ENCODE measurements around the gene RPRD1B.
A peak's percentile ranks its signal among the peaks of the same experiment; 100 is the strongest.

RPRD1B gene, protein sequence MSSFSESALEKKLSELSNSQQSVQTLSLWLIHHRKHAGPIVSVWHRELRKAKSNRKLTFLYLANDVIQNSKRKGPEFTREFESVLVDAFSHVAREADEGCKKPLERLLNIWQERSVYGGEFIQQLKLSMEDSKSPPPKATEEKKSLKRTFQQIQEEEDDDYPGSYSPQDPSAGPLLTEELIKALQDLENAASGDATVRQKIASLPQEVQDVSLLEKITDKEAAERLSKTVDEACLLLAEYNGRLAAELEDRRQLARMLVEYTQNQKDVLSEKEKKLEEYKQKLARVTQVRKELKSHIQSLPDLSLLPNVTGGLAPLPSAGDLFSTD

DNA sequence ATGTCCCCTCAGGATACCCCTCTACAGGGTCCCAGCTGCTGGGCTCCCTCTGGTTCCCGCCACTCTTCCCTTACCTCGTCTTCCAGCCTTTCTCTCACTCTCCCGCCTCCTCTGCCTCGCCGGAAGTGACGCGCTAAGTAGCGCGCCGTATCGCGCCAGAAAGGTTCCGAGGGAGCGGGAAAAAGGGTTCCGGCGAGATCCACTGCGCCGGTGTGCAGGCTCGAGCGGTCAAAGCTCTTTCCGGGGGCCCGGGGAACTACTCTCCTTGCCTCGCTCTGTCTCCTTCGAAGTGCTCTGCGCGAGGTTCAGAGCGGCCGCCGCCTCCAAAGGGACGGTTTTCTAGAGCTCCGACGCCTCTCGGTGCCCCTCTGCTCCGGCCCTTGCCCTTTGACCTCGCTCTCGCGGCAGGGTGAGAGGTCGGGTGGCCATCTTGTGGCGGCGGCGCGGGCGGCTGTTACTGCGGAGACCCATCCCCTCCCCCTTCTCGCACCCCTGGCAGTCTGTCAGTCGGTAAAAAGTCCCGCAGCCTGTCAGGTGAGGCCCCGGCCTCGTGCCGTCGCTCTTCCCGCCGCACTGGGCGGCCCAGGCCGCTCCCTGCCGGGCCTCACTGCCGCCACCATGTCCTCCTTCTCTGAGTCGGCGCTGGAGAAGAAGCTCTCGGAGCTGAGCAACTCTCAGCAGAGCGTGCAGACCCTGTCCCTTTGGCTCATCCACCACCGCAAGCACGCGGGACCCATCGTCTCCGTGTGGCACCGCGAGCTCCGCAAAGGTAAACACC, at the start of gene RPRD1B, which contains the start of gene TTI1:
RPRD1B (plus strand) TSS at position 417 of the 778 bp plus-strand sequence; CDS start at position 619, 202 bp downstream.
TTI1 (minus strand) TSS at position 127 of the 778 bp plus-strand sequence. CDS start 19,640 bp downstream, outside the sequence.
- POLR2A ChIA-PET = interaction anchor here (0.6 to 1.9 kb wide), 4 partner anchors 9 to 17 kb away, joined by 3 to 9 read pairs (median 6); no protein-coding TSS in a partner anchor
- CTCF ChIA-PET = interaction anchor here (0.7 to 5.2 kb wide), 10 partner anchors 8 to 469 kb away, joined by 3 to 43 read pairs (median 3); no protein-coding TSS in a partner anchor

DNA sequence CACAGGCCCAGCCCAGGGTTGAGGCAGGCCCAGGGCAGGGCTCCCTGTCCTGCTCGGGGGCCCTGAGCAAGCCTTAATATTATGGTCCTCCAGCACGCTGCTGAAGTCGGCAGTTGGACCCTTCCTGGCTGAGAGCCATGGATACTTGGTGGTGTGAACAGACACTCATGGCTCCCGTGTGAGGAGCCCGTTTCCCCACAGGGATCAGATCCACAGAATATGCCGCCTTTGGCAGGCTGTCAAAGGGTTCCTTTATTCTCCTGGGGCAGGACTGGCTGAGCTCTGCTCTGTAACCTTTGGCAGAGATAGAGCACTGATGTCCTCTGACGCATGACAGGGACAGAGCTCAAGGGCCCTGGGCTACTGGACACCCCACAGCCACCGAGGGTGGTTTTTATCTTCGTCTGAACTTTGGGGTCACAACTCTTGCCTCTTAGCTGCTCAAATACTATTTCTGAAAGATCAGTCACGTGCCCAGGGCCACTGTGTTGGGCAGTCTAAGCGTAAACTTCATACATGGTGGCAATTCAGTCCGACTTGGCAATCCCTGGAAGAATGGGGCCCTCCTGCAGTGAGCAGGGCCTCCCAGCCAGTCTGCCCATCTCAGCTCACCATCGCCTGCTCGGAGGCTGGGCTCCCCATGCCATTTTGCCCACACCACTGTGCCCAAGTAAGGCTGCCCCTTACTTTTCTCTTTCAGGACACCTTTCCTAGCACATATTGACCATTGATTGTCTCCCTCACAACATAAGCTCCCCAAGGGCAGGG, 49.3 kb upstream of the RPRD1B start:
- TF ChIP-seq, protein P1, sequence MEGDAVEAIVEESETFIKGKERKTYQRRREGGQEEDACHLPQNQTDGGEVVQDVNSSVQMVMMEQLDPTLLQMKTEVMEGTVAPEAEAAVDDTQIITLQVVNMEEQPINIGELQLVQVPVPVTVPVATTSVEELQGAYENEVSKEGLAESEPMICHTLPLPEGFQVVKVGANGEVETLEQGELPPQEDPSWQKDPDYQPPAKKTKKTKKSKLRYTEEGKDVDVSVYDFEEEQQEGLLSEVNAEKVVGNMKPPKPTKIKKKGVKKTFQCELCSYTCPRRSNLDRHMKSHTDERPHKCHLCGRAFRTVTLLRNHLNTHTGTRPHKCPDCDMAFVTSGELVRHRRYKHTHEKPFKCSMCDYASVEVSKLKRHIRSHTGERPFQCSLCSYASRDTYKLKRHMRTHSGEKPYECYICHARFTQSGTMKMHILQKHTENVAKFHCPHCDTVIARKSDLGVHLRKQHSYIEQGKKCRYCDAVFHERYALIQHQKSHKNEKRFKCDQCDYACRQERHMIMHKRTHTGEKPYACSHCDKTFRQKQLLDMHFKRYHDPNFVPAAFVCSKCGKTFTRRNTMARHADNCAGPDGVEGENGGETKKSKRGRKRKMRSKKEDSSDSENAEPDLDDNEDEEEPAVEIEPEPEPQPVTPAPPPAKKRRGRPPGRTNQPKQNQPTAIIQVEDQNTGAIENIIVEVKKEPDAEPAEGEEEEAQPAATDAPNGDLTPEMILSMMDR (IDR thresholded peaks at IDR 0.05; ENCODE audit: insufficient read depth, low read length, missing control alignments) = no peak
- POLR2A ChIA-PET = no interaction called here
- DNase-seq (ENCODE audit: low read depth, low spot score) = no peak
- H3K4me3 ChIP-seq (ENCODE audit: low read depth, low read length) = no peak overlapping the region
- CTCF ChIA-PET = interaction anchor here (1.2 to 1.5 kb wide), 2 partner anchors 9 kb away, joined by 3 to 6 read pairs; no protein-coding TSS in a partner anchor

More for the DNA sequence above, at the start of gene RPRD1B, which contains the start of gene TTI1:
- H3K4me3 ChIP-seq (ENCODE audit: low read depth, low read length) = peak within 1 kb of the TSS; percentile 95
- TF ChIP-seq, protein P1 (IDR thresholded peaks at IDR 0.05; ENCODE audit: insufficient read depth, low read length, missing control alignments) = no peak
- no peak for DNase-seq (ENCODE audit: low read depth, low spot score)

DNA sequence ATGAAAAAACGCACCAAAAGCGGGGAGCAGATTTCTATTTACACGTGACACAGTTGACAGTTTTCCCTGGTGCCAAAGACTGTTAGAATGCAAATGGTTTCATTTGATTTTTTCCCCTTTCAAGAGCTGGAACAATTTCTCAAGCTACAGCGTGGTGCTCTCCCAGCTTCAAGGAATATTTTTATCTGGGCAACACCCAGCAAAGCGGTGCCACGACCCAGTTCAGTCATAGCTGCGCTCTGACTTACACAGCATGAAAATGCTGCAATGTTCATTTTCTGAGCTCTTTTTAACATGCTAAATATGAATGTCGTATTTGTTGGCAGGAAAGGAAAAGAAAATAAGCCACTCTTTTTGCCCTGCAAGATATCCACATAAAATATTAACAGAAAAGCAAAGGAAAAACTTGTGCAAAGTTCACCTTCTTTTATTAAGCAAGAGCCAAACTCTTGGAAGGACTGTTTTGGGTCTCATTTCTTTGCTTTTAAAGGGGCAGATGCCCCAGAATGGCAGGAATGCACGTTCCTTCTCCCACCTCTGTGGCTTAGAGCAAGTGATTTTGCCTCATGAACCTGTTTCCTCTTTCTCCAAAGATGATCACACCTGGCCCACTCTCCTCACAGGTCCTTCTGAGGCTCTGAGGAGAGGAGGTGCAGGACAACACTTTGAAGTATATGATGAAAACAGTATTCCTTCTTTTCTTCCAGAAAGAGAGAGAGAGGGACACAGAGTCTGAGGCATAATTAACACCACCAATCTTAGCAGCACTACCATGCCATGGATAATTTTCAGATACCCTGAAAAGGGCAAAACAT, 47.3 kb upstream of the RPRD1B start:
- H3K4me3 ChIP-seq (ENCODE audit: low read depth, low read length) = no peak overlapping the region
- TF ChIP-seq, protein P1 (IDR thresholded peaks at IDR 0.05; ENCODE audit: insufficient read depth, low read length, missing control alignments) = no peak
- ChIA-PET POLR2A (no interaction called here), CTCF (interaction anchor here (2.4 kb wide), 1 partner anchor 422 kb away, joined by 6 read pairs; no protein-coding TSS in a partner anchor)
- DNase-seq (ENCODE audit: low read depth, low spot score) = no peak

DNA sequence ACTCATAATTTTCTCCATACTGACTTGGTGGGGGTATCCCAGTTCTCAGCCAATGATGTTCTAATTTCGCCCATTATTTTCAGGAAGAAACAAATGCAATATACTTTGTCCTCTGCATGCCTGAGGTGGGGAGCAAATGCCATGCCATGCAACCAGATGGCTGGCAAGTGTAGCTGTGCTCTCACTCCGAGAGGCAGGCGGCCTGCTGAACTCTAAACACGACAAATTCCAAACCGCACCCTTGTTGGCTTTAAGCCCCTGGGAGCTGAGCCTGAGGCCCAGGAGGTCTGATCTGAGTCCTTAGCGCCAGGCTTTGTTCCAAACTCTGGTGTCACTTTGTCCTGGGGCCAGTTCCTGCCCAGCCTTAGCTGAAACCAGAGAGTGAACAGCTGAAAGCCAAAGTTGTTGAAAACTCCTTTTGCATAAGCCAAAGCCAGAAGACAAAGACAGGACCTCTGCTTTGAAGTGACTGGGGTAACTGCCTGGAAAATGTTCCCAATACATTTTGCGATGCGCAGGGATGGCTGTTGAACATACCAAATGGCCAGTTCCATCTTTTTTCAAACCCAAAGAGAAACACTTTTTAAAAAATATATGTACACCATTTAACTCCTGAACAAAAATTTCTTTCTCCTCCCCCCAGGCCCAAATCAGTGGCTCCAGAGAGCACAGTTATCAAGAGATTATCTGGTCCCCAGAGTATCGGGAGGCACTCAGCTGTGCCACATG, 46.5 kb upstream of the RPRD1B start:
- TF ChIP-seq, protein P1 (IDR thresholded peaks at IDR 0.05; ENCODE audit: insufficient read depth, low read length, missing control alignments) = no peak
- no peak overlapping the region for H3K4me3 ChIP-seq (ENCODE audit: low read depth, low read length)
- DNase-seq (ENCODE audit: low read depth, low spot score) = no peak
- POLR2A ChIA-PET = no interaction called here
- CTCF ChIA-PET = interaction anchor here (2.4 kb wide), 1 partner anchor 423 kb away, joined by 6 read pairs; no protein-coding TSS in a partner anchor
